Measurements from ENCODE around the gene VAX1.

- TF ChIP-seq, protein P1, sequence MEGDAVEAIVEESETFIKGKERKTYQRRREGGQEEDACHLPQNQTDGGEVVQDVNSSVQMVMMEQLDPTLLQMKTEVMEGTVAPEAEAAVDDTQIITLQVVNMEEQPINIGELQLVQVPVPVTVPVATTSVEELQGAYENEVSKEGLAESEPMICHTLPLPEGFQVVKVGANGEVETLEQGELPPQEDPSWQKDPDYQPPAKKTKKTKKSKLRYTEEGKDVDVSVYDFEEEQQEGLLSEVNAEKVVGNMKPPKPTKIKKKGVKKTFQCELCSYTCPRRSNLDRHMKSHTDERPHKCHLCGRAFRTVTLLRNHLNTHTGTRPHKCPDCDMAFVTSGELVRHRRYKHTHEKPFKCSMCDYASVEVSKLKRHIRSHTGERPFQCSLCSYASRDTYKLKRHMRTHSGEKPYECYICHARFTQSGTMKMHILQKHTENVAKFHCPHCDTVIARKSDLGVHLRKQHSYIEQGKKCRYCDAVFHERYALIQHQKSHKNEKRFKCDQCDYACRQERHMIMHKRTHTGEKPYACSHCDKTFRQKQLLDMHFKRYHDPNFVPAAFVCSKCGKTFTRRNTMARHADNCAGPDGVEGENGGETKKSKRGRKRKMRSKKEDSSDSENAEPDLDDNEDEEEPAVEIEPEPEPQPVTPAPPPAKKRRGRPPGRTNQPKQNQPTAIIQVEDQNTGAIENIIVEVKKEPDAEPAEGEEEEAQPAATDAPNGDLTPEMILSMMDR (IDR thresholded peaks at IDR 0.05; ENCODE audit: low read depth, low read length, poor library complexity, severe bottlenecking), result no peak
- TF ChIP-seq EZH2phosphoT487 (IDR thresholded peaks at IDR 0.05; ENCODE audit: borderline replicate concordance, low read length), result no peak
Measured at GRCh38 chr10:117131376-117132327, 6.4 kb downstream of the VAX1 start.

All from DOHH2 (cell line).